H9 (cell line): ENCODE data around the gene SUMO4. TPM values are rescaled to one million over a fixed set of nuclear protein-coding genes. Genes with fewer than 3 reads are reported as not detected.

Experiments
- DNase-seq: peaks from one replicate; pipeline ENCODE4 v3.0.0-alpha.2; 2017
- H2AFZ ChIP-seq: one replicate; pipeline ENCODE4 v1.6.1; 2013; ENCODE audit warnings: mild to moderate bottlenecking, low read length, control low read depth, moderate library complexity
- H2AK5ac ChIP-seq: 2 replicates; pipeline ENCODE4 v1.6.1; 2013; ENCODE audit warnings: low read length, control low read depth, mixed read lengths; ENCODE audit not compliant: insufficient read length
- H2BK120ac ChIP-seq: one replicate; pipeline ENCODE4 v1.6.1; 2013; ENCODE audit warnings: low read depth, mild to moderate bottlenecking, low read length, control low read depth, inconsistent platforms; ENCODE audit not compliant: poor library complexity, severe bottlenecking
- H2BK12ac ChIP-seq: 2 replicates; pipeline ENCODE4 v1.6.1; 2013; ENCODE audit warnings: low read length, control low read depth, mixed read lengths, low read depth; ENCODE audit not compliant: insufficient read length
- H2BK15ac ChIP-seq: 2 replicates; pipeline ENCODE4 v1.6.1; 2013; ENCODE audit warnings: low read depth, low read length, control low read depth
- H2BK20ac ChIP-seq: one replicate; pipeline ENCODE4 v1.6.1; 2013; ENCODE audit warnings: low read depth, mild to moderate bottlenecking, low read length, control low read depth, inconsistent platforms; ENCODE audit not compliant: poor library complexity, severe bottlenecking
- H2BK5ac ChIP-seq: 2 replicates; pipeline ENCODE4 v1.6.1; 2013; ENCODE audit warnings: low read length, control low read depth, mixed read lengths; ENCODE audit not compliant: insufficient read length
- H3K14ac ChIP-seq: 2 replicates; pipeline ENCODE4 v1.6.1; 2013; ENCODE audit warnings: low read length, control low read depth; ENCODE audit not compliant: insufficient read depth
- H3K18ac ChIP-seq: 2 replicates; pipeline ENCODE4 v1.6.1; 2013; ENCODE audit warnings: low read depth, mild to moderate bottlenecking, mixed read lengths, low read length, control low read depth; ENCODE audit not compliant: insufficient read length
- H3K23ac ChIP-seq: 2 replicates; pipeline ENCODE4 v1.6.1; 2013; ENCODE audit warnings: low read length, control low read depth, mixed read lengths, low read depth; ENCODE audit not compliant: insufficient read length
- H3K23me2 ChIP-seq: 2 replicates; pipeline ENCODE4 v1.6.1; 2013; ENCODE audit warnings: low read depth, mild to moderate bottlenecking, mixed read lengths, low read length, control low read depth; ENCODE audit not compliant: insufficient read length, poor library complexity, severe bottlenecking
- H3K27ac ChIP-seq: 2 replicates; pipeline ENCODE4 v1.5.1; 2013; ENCODE audit warnings: low read length, control low read depth, mixed read lengths, low read depth; ENCODE audit not compliant: insufficient read length
- H3K27me3 ChIP-seq: 2 replicates; pipeline ENCODE4 v1.6.1; 2013; ENCODE audit warnings: low read length, control low read depth, inconsistent platforms; ENCODE audit not compliant: insufficient read depth
- H3K4ac ChIP-seq: 2 replicates; pipeline ENCODE4 v1.6.1; 2013; ENCODE audit warnings: low read depth, mild to moderate bottlenecking, control low read depth, inconsistent platforms, low read length, moderate library complexity
- H3K4me1 ChIP-seq: 2 replicates; pipeline ENCODE4 v1.6.1; 2013; ENCODE audit warnings: low read length, control low read depth, inconsistent platforms; ENCODE audit not compliant: insufficient read depth
- H3K4me2 ChIP-seq: 2 replicates; pipeline ENCODE4 v1.6.1; 2013; ENCODE audit warnings: low read length, control low read depth, mixed read lengths; ENCODE audit not compliant: insufficient read length, insufficient read depth
- H3K56ac ChIP-seq: 2 replicates; pipeline ENCODE4 v1.6.1; 2013; ENCODE audit warnings: low read depth, mild to moderate bottlenecking, mixed read lengths, low read length, control low read depth; ENCODE audit not compliant: insufficient read length
- H3K79me1 ChIP-seq: 2 replicates; pipeline ENCODE4 v1.6.1; 2013; ENCODE audit warnings: low read depth, mild to moderate bottlenecking, moderate library complexity, low read length, control low read depth, inconsistent platforms; ENCODE audit not compliant: insufficient read depth, poor library complexity, severe bottlenecking
- H3K79me2 ChIP-seq: 2 replicates; pipeline ENCODE4 v1.6.1; 2013; ENCODE audit warnings: low read length, control low read depth, inconsistent platforms; ENCODE audit not compliant: insufficient read depth
- H3K9ac ChIP-seq: 2 replicates; pipeline ENCODE4 v1.6.1; 2013; ENCODE audit warnings: low read length, control low read depth, mixed read lengths; ENCODE audit not compliant: insufficient read length; ENCODE audit errors: extremely low read depth
- H3K9me3 ChIP-seq: one replicate; pipeline ENCODE4 v1.6.1; 2013; ENCODE audit warnings: low read depth, low read length, inconsistent platforms; ENCODE audit not compliant: control insufficient read depth
- H3T11ph ChIP-seq: one replicate; pipeline ENCODE4 v1.6.1; 2013; ENCODE audit warnings: mild to moderate bottlenecking, low read length, control low read depth, inconsistent platforms
- H4K20me1 ChIP-seq: one replicate; pipeline ENCODE4 v1.6.1; 2013; ENCODE audit not compliant: control insufficient read depth, insufficient read length, insufficient read depth
- H4K5ac ChIP-seq: 2 replicates; pipeline ENCODE4 v1.6.1; 2013; ENCODE audit warnings: low read depth, mild to moderate bottlenecking, mixed read lengths, low read length, control low read depth; ENCODE audit not compliant: insufficient read length
- H4K8ac ChIP-seq: replicated peaks from 2 replicates; pipeline ENCODE4 v1.6.1; 2013; ENCODE audit warnings: low read length, control low read depth, mixed read lengths, low read depth; ENCODE audit not compliant: insufficient read length
- H4K91ac ChIP-seq: 2 replicates; pipeline ENCODE4 v1.6.1; 2013; ENCODE audit warnings: low read depth, mild to moderate bottlenecking, moderate library complexity, mixed read lengths, low read length, control low read depth; ENCODE audit not compliant: insufficient read length
- H3K27ac Mint-ChIP-seq, 3 experiments: 2 replicates in 2 of 3; 3 replicates in 1 of 3; pipeline ENCODE4 v1.8.0; 2020 to 2021; ENCODE audit warnings: mixed read lengths in 3 of 3, mild to moderate bottlenecking in 1 of 3, moderate library complexity in 1 of 3
- H3K27me3 Mint-ChIP-seq: 2 replicates; pipeline ENCODE4 v1.8.0; 2021; ENCODE audit warnings: low read depth, mild to moderate bottlenecking, moderate library complexity, mixed read lengths
- H3K36me3 Mint-ChIP-seq, 3 experiments: 2 replicates in 2 of 3; 3 replicates in 1 of 3; pipeline ENCODE4 v1.8.0; 2020 to 2021; ENCODE audit warnings: low read depth in 3 of 3, mixed read lengths in 3 of 3; ENCODE audit not compliant: insufficient read depth in 1 of 3
- H3K4me1 Mint-ChIP-seq, 2 experiments: 2 replicates each; pipeline ENCODE4 v1.8.0; 2020; ENCODE audit warnings: mixed read lengths in 2 of 2
- H3K4me3 Mint-ChIP-seq, 2 experiments: 2 replicates in 1 of 2; 3 replicates in 1 of 2; pipeline ENCODE4 v1.8.0; 2020 to 2021; ENCODE audit warnings: mild to moderate bottlenecking in 2 of 2, mixed read lengths in 2 of 2, moderate library complexity in 1 of 2
- H3K9me3 Mint-ChIP-seq, 2 experiments: 2 replicates in 1 of 2; 3 replicates in 1 of 2; pipeline ENCODE4 v1.8.0; 2020; ENCODE audit warnings: mild to moderate bottlenecking in 2 of 2, mixed read lengths in 2 of 2, moderate library complexity in 1 of 2
- CTCF ChIP-seq: fragments of 200-600 bp; sonication (generic); conservative IDR thresholded peaks from 3 replicates; pipeline ENCODE4 v1.8.0; 2021; ENCODE audit warnings: antibody characterized with exemption, mild to moderate bottlenecking
- WGBS: extraction: QIAGEN DNeasy Blood & Tissue Kit; methylation state at CpG from one replicate; pipeline ENCODE4 v1.1.7; 2013; ENCODE audit warnings: missing lambda C conversion rate, low lambda C conversion rate, mixed read lengths; ENCODE audit not compliant: insufficient read length; ENCODE audit errors: extremely low coverage; 5-methylcytosine and 5-hydroxymethylcytosine counted together
- total RNA-seq: library from RNA; stranded (reverse); gene quantifications from 2 replicates; pipeline ENCODE4 v1.2.1, GENCODE V29; 2021

The SUMO4 gene
- total RNA-seq, 1 experiment from 2014 or later, result 1.5 TPM

- no peak overlapping the region for H3K4me3 Mint-ChIP-seq
- Histone ChIP-seq H3K4me1 (peaks cover 3% of the 10 kb centered on the region; the same call in 1 of the 2 replicates), H2BK120ac (no peak overlapping the region), H2AK5ac (no peak overlapping the region), H4K20me1 (no peaks in the 10 kb centered on the region), H3K23me2 (no peaks in the 10 kb centered on the region), H2BK15ac (no peak overlapping the region), H4K8ac (no peak overlapping the region), H4K91ac (no peak overlapping the region), H3K27ac (no peak overlapping the region), H2BK12ac (no peak overlapping the region), H3K27me3 (no peaks in the 10 kb centered on the region), H3K56ac (no peak overlapping the region), H2BK20ac (no peak overlapping the region), H3K79me1 (peaks cover 7% of the 10 kb centered on the region), H2AFZ (no peak overlapping the region), H3K18ac (no peak overlapping the region), H3K79me2 (peaks cover 17% of the 10 kb centered on the region; the same call in 1 of the 2 replicates), H3K4ac (no peak overlapping the region), H3K4me2 (no peak overlapping the region), H4K5ac (no peak overlapping the region), H3T11ph (no peak overlapping the region), H3K9me3 (no peaks in the 10 kb centered on the region), H3K14ac (no peak overlapping the region), H2BK5ac (no peak overlapping the region), H3K23ac (no peak overlapping the region), H3K9ac (no peak overlapping the region)
- peak overlapping the region in 1 of 3 experiments; percentile 74; a peak in 1 of 7 replicates for H3K27ac Mint-ChIP-seq
- peaks cover 2 to 9% (median 7%) of the 10 kb centered on the region in 3 experiments; a peak in 6 of 7 replicates for H3K36me3 Mint-ChIP-seq
- WGBS, result no CpG with 5 or more reads among the region's 3 CpGs
- H3K9me3 Mint-ChIP-seq, result no peaks in the 10 kb centered on the region
- peaks cover 24 to 32% of the 10 kb centered on the region in 2 experiments for H3K4me1 Mint-ChIP-seq
- DNase-seq, result no peak
- H3K27me3 Mint-ChIP-seq, result no peaks in the 10 kb centered on the region
- TF ChIP-seq CTCF, result no peak
Observed at GRCh38 chr6:149360536-149360935, 39.5 kb upstream of the SUMO4 start.
